ENCODE measurements around the gene SYN1.

DNA sequence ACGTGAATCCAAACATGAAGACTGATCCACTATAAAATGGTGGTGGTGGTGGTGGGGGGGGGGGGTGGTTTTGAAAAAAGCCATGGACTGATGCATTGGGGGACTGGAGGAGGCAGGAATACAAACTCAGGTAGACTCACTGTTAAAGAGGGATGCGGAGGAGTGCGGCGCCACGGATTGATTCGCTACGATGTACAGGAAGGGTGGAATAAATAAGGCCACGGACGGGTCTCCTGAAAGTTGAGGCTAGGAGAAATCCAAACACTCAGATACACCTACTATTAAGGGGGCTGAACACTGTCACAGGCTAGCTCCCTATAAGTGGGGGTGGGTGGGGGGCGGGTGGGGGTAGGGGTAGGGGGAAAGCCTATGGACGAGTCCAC is 30.1 kb upstream of the SYN1 start:
- TF ChIP-seq, protein P1, sequence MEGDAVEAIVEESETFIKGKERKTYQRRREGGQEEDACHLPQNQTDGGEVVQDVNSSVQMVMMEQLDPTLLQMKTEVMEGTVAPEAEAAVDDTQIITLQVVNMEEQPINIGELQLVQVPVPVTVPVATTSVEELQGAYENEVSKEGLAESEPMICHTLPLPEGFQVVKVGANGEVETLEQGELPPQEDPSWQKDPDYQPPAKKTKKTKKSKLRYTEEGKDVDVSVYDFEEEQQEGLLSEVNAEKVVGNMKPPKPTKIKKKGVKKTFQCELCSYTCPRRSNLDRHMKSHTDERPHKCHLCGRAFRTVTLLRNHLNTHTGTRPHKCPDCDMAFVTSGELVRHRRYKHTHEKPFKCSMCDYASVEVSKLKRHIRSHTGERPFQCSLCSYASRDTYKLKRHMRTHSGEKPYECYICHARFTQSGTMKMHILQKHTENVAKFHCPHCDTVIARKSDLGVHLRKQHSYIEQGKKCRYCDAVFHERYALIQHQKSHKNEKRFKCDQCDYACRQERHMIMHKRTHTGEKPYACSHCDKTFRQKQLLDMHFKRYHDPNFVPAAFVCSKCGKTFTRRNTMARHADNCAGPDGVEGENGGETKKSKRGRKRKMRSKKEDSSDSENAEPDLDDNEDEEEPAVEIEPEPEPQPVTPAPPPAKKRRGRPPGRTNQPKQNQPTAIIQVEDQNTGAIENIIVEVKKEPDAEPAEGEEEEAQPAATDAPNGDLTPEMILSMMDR (IDR thresholded peaks at IDR 0.05 in 8 of 11, conservative IDR thresholded peaks at IDR 0.05 in 3 of 11), result no peak
- TF ChIP-seq POLR2A (IDR thresholded peaks at IDR 0.05) (no peak), POLR2AphosphoS5 (IDR thresholded peaks at IDR 0.05) (no peak)
